Thyroid gland (tissue), 4 donors: ENCODE measurements around the gene RHBDL1. TPM values are rescaled to one million over a fixed set of nuclear protein-coding genes. Genes with fewer than 3 reads are reported as not detected.

ENCODE experiments used
- DNase-seq, 2 donors: peaks; one replicate each; pipeline ENCODE4 v3.0.0-alpha.2; 2019
- H3K27ac ChIP-seq, 3 donors: fragments of 200-600 bp; sonication (generic); 1 replicate in 2 of 3; 2 replicates in 1 of 3; pipeline ENCODE4 v1.5.1; 2016 to 2019; ENCODE audit warnings: mild to moderate bottlenecking in 1 of 3, moderate library complexity in 1 of 3
- H3K27me3 ChIP-seq: fragments of 200-600 bp; sonication (generic); one replicate; pipeline ENCODE4 v1.5.1; 2019
- H3K36me3 ChIP-seq, 2 donors: fragments of 200-600 bp; sonication (generic); one replicate each; pipeline ENCODE4 v1.5.1; 2016 to 2019
- H3K4me1 ChIP-seq, 2 donors: fragments of 200-600 bp; sonication (generic); one replicate each; pipeline ENCODE4 v1.5.1; 2017 to 2019
- H3K4me3 ChIP-seq, 3 donors: fragments of 200-600 bp; sonication (generic); replicated peaks in 1 of 3; 1 replicate in 2 of 3; 2 replicates in 1 of 3; pipeline ENCODE4 v1.5.1; 2016; ENCODE audit warnings: mild to moderate bottlenecking in 1 of 3
- H3K9me3 ChIP-seq: fragments of 200-600 bp; sonication (generic); one replicate; pipeline ENCODE4 v1.5.1; 2017
- CTCF ChIP-seq, 6 experiments: fragments of 200-600 bp in 3 of 6; fragments of 450-650 bp in 3 of 6; sonication (generic) in 3 of 6; IDR thresholded peaks; one replicate each; pipeline ENCODE4 v1.5.1; 2016 to 2019; ENCODE audit warnings: antibody characterized with exemption in 6 of 6, mild to moderate bottlenecking in 2 of 6, inconsistent platforms in 1 of 6, moderate library complexity in 1 of 6
- POLR2A ChIP-seq, 2 donors: fragments of 450-650 bp; IDR thresholded peaks; one replicate each; pipeline ENCODE4 v1.6.1; 2017; ENCODE audit warnings: antibody characterized with exemption in 2 of 2, mild to moderate bottlenecking in 2 of 2, moderate library complexity in 1 of 2
- WGBS, 2 donors: methylation state at CpG; one replicate each; pipeline ENCODE4 v1.1.5; 2017; 5-methylcytosine and 5-hydroxymethylcytosine counted together
- intact Hi-C: fragments of 100-400 bp; cut with DNase I; formaldehyde crosslinking; loops from one replicate; pipeline ENCODE4 v1.15.1; 2023
- total RNA-seq, 4 donors: library from RNA; depleted of rRNA; stranded (reverse); fragments of >200 nt; gene quantifications; one replicate each; pipeline ENCODE4 v1.2.3, GENCODE V29; 2016

The RHBDL1 gene
- total RNA-seq, 4 donors from 2014 or later = 0.27 to 0.63 (median 0.56) TPM; not detected in 1

GRCh38 chr16:679814-680624, 4.5 kb downstream of the RHBDL1 start, which contains the start of gene STUB1:
Gene STUB1 (plus strand): TSS chr16:680410. CDS start chr16:680526, 116 bp downstream.
- peak; percentile 81 to 82 for DNase-seq
- peak within 1 kb of the TSS; percentile 42 to 74 (median 72) for H3K4me3 ChIP-seq
- no peaks in the 10 kb centered on the region for H3K9me3 ChIP-seq
- WGBS, 2 donors = 0% methylated on average over 3 of the region's 91 CpGs; no CpG with 5 or more reads in 1 of the 2 donors
- peaks cover 12 to 14% of the 10 kb centered on the region in 2 donors for H3K36me3 ChIP-seq
- H3K27me3 ChIP-seq = no peaks in the 10 kb centered on the region
- intact Hi-C loops = no loop called here
- TF ChIP-seq POLR2A (IDR thresholded peaks at IDR 0.05) (peak; percentile 6 to 83), CTCF (IDR thresholded peaks at IDR 0.05) (peak in 1 of 6 experiments; percentile 2)
- H3K27ac ChIP-seq = peak within 1 kb of the TSS; percentile 85 to 87 (median 87)
- H3K4me1 ChIP-seq = peaks cover 33 to 52% of the 10 kb centered on the region in 2 donors

GRCh38 chr16:680625-680945, 5.1 kb downstream of the RHBDL1 start:
- no peak for DNase-seq
- Histone ChIP-seq H3K36me3 (peaks cover 12 to 14% of the 10 kb centered on the region in 2 donors), H3K27me3 (no peaks in the 10 kb centered on the region), H3K9me3 (no peaks in the 10 kb centered on the region), H3K4me1 (peaks cover 30 to 52% of the 10 kb centered on the region in 2 donors), H3K27ac (peak overlapping the region in 2 of 3 donors; percentile 58 to 87), H3K4me3 (peak overlapping the region; percentile 14 to 74 (median 42))
- TF ChIP-seq POLR2A (IDR thresholded peaks at IDR 0.05) (no peak), CTCF (IDR thresholded peaks at IDR 0.05) (no peak)
- WGBS, 2 donors = 0% methylated on average over 2 to 28 of the region's 38 CpGs
- intact Hi-C loops = no loop called here

GRCh38 chr16:680967-681745, 5.7 kb downstream of the RHBDL1 start:
- WGBS, 2 donors = 70 to 78% methylated on average over 17 to 30 of the region's 44 CpGs

DNA sequence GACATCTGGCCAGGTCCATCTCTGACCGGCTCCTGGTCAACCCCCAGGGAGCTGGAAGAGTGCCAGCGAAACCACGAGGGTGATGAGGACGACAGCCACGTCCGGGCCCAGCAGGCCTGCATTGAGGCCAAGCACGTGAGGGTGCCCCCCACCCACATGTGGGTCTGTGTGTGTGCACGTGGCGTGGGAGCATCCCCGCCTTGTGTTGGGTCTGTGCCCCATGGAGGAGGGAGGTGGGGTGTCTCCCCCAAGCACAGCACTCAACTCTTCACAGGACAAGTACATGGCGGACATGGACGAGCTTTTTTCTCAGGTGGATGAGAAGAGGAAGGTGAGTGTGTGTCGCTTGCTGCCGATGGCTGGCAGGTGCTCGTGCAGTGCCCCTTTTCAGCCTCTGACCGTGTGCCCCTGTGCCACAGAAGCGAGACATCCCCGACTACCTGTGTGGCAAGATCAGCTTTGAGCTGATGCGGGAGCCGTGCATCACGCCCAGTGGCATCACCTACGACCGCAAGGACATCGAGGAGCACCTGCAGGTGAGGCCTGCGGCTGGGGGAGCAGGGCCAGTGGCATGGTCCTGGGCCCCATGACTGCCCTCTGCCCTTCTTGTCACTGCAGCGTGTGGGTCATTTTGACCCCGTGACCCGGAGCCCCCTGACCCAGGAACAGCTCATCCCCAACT, 6.4 kb downstream of the RHBDL1 start:
- peaks cover 18 to 19% of the 10 kb centered on the region in 2 donors for H3K36me3 ChIP-seq
- DNase-seq = no peak
- intact Hi-C loops = no loop called here
- H3K4me1 ChIP-seq = peaks cover 30 to 49% of the 10 kb centered on the region in 2 donors
- H3K27ac ChIP-seq = no peak overlapping the region
- no peak overlapping the region for H3K4me3 ChIP-seq
- H3K27me3 ChIP-seq = no peaks in the 10 kb centered on the region
- TF ChIP-seq CTCF (IDR thresholded peaks at IDR 0.05) (no peak), POLR2A (IDR thresholded peaks at IDR 0.05) (no peak)
- 79 to 89% methylated on average over 20 to 21 of the region's 28 CpGs for WGBS, 2 donors
- H3K9me3 ChIP-seq = no peaks in the 10 kb centered on the region

More at GRCh38 chr16:680967-681745, 5.7 kb downstream of the RHBDL1 start:
- Histone ChIP-seq H3K36me3 (peaks cover 12 to 14% of the 10 kb centered on the region in 2 donors), H3K27ac (peak overlapping the region in 2 of 3 donors; percentile 58 to 87), H3K4me1 (peaks cover 30 to 49% of the 10 kb centered on the region in 2 donors), H3K9me3 (no peaks in the 10 kb centered on the region), H3K4me3 (peak overlapping the region; percentile 14 to 74 (median 42)), H3K27me3 (no peaks in the 10 kb centered on the region)
- TF ChIP-seq POLR2A (IDR thresholded peaks at IDR 0.05) = no peak
- TF ChIP-seq CTCF (IDR thresholded peaks at IDR 0.05) = no peak
- DNase-seq = peak; percentile 41 to 44
- intact Hi-C loops = no loop called here
